ENCODE results near the gene ZBED2. TPM values are rescaled to one million over a fixed set of nuclear protein-coding genes. Genes with fewer than 3 reads are reported as not detected.

Gene ZBED2
- total and polyA plus RNA-seq, 2 experiments from 2014 or later = not detected

- Histone ChIP-seq H4K20me1 (replicated peaks; ENCODE audit: insufficient read depth) (no peaks in the 10 kb centered on the region), H3F3A (replicated peaks; ENCODE audit: low read depth) (no peaks in the 10 kb centered on the region), H3K27me3 (ENCODE audit: insufficient read depth) (no peaks in the 10 kb centered on the region), H3K9me2 (ENCODE audit: insufficient read depth) (peaks cover 4% of the 10 kb centered on the region; the same call in 1 of the 2 replicates), H3K79me2 (replicated peaks; ENCODE audit: insufficient read depth) (no peaks in the 10 kb centered on the region), H3K4me2 (no peak overlapping the region), H3K4me3 (no peak overlapping the region), H2AFZ (no peak overlapping the region), H3K4me1 (ENCODE audit: insufficient read depth) (no peaks in the 10 kb centered on the region), H3K27ac (ENCODE audit: low read depth) (no peak overlapping the region), H3K36me3 (ENCODE audit: insufficient read depth) (no peaks in the 10 kb centered on the region)
- H3K27ac Mint-ChIP-seq = no peak overlapping the region
- no peaks in the 10 kb centered on the region for H3K36me3 Mint-ChIP-seq (ENCODE audit: low read depth)
- TF ChIP-seq ZNF331 (CRISPR knock-in tag; IDR thresholded peaks at IDR 0.05; ENCODE audit: low read depth) (no peak), REST (IDR thresholded peaks at IDR 0.05; ENCODE audit: unreplicated experiment) (no peak), NANOG (IDR thresholded peaks at IDR 0.05; ENCODE audit: borderline replicate concordance) (no peak), POLR2AphosphoS5 (IDR thresholded peaks at IDR 0.05; ENCODE audit: low read depth) (no peak), EZH2 (IDR thresholded peaks at IDR 0.05; ENCODE audit: low read depth, unreplicated experiment) (no peak), ZNF114 (CRISPR knock-in tag; IDR thresholded peaks at IDR 0.05) (no peak), CTCF (conservative IDR thresholded peaks at IDR 0.05; ENCODE audit: low read depth in 2 of 2) (no peak), ETS1 (IDR thresholded peaks at IDR 0.05) (no peak), EZH2phosphoT487 (IDR thresholded peaks at IDR 0.05; ENCODE audit: unreplicated experiment) (no peak), CREB1 (CRISPR knock-in tag; IDR thresholded peaks at IDR 0.05; ENCODE audit: low read depth) (no peak), JUNB (IDR thresholded peaks at IDR 0.05; ENCODE audit: unreplicated experiment) (no peak), ZNF462 (CRISPR knock-in tag; IDR thresholded peaks at IDR 0.05) (no peak), STAT1 (IDR thresholded peaks at IDR 0.05; ENCODE audit: unreplicated experiment) (no peak)
- H3K4me3 Mint-ChIP-seq = no peak overlapping the region
- H3K4me1 Mint-ChIP-seq = no peaks in the 10 kb centered on the region; the same call in 2 of the 3 replicates
- H3K27me3 Mint-ChIP-seq (ENCODE audit: insufficient read depth, low read depth, poor library complexity) = no peaks in the 10 kb centered on the region
- H3K9me3 Mint-ChIP-seq = no peaks in the 10 kb centered on the region
- no peak for ATAC-seq
- DNase-seq (ENCODE audit: low spot score) = no peak
Observed at GRCh38 chr3:111577113-111577512, 18.0 kb downstream of the ZBED2 start.

Data from GM23338 (cell line).